Testis (tissue), 2 donors: ENCODE results near the gene BAIAP2.

Experiments
- POLR2A ChIP-seq: fragments of 450-650 bp; IDR thresholded peaks from one replicate; pipeline ENCODE4 v1.6.1; 2017; ENCODE audit warnings: antibody characterized with exemption, mild to moderate bottlenecking, moderate library complexity
- TF ChIP-seq, protein P1 (sequence below), 3 experiments: fragments of 450-650 bp in 2 of 3; fragments of 200-600 bp in 1 of 3; sonication (generic) in 1 of 3; IDR thresholded peaks; one replicate each; pipeline ENCODE4 v1.5.1; 2016 to 2019; ENCODE audit warnings: antibody characterized with exemption in 3 of 3, mild to moderate bottlenecking in 2 of 3, moderate library complexity in 1 of 3

DNA sequence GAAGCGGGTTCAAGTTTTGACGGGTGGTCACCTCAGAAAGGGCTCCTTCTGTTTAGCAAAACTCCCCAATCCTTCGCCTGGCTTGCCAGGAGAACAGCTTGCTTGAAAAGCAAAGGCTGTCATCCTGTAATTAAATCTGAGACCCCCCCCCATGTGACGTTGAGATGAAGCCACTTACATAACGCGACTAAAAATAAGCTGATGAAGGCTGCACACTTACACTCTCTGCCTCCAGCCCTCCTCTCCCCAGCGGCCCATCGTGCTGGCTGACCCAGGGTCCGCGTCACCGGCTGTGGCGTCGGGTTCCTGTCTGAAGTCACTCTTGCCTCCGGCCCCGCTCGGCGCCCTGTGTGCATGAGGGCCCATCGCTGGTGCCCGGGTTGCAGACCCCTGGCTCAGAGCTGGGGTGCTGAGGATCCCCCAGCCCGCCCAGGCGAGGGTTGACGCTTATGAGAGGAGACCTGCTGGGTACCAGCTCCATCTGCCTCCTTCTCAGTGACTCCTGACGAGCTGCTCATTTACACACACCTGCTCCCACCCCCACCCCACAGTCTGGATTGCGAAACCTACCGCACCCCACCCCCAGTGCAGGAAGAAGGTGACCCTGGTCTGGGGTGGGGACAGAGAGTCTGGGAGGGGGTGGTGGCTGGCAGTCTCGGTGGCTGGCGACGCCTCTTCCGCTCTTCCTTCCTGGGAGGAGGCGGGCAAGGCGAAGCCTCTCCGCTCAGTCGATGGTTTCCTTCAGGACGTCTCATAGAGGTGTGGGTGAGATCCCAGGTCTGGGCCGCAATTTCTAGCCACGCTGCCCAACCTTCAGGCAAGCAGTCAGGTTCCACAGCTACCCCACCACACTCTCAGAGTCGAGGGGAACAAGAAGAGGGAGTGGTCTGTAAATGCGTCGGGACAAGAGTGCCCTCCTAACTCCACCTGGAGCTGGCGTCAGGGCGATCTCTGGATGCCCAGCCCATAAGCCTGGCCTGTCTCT lies 3.1 kb upstream of the BAIAP2 start:
- TF ChIP-seq, protein P1, sequence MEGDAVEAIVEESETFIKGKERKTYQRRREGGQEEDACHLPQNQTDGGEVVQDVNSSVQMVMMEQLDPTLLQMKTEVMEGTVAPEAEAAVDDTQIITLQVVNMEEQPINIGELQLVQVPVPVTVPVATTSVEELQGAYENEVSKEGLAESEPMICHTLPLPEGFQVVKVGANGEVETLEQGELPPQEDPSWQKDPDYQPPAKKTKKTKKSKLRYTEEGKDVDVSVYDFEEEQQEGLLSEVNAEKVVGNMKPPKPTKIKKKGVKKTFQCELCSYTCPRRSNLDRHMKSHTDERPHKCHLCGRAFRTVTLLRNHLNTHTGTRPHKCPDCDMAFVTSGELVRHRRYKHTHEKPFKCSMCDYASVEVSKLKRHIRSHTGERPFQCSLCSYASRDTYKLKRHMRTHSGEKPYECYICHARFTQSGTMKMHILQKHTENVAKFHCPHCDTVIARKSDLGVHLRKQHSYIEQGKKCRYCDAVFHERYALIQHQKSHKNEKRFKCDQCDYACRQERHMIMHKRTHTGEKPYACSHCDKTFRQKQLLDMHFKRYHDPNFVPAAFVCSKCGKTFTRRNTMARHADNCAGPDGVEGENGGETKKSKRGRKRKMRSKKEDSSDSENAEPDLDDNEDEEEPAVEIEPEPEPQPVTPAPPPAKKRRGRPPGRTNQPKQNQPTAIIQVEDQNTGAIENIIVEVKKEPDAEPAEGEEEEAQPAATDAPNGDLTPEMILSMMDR (IDR thresholded peaks at IDR 0.05), result no peak
- no peak for TF ChIP-seq POLR2A
